Body of pancreas (tissue), 4 donors: Measurements from ENCODE around the gene HERPUD2.

Source experiments
- POLR2A ChIP-seq, 3 donors: fragments of 450-650 bp; IDR thresholded peaks; one replicate each; pipeline ENCODE4 v1.6.1; 2016; ENCODE audit warnings: antibody characterized with exemption in 3 of 3, mild to moderate bottlenecking in 2 of 3
- TF ChIP-seq, protein P1 (sequence below), 7 experiments: fragments of 450-650 bp in 4 of 7; fragments of 200-600 bp in 3 of 7; sonication (generic) in 3 of 7; IDR thresholded peaks; one replicate each; pipeline ENCODE4 v1.5.1; 2016 to 2019; ENCODE audit warnings: antibody characterized with exemption in 7 of 7

GRCh38 chr7:35731349-35731748, 36.4 kb upstream of the HERPUD2 start:
- TF ChIP-seq, protein P1, sequence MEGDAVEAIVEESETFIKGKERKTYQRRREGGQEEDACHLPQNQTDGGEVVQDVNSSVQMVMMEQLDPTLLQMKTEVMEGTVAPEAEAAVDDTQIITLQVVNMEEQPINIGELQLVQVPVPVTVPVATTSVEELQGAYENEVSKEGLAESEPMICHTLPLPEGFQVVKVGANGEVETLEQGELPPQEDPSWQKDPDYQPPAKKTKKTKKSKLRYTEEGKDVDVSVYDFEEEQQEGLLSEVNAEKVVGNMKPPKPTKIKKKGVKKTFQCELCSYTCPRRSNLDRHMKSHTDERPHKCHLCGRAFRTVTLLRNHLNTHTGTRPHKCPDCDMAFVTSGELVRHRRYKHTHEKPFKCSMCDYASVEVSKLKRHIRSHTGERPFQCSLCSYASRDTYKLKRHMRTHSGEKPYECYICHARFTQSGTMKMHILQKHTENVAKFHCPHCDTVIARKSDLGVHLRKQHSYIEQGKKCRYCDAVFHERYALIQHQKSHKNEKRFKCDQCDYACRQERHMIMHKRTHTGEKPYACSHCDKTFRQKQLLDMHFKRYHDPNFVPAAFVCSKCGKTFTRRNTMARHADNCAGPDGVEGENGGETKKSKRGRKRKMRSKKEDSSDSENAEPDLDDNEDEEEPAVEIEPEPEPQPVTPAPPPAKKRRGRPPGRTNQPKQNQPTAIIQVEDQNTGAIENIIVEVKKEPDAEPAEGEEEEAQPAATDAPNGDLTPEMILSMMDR (IDR thresholded peaks at IDR 0.05), result no peak
- no peak for TF ChIP-seq POLR2A (IDR thresholded peaks at IDR 0.05)
